H9 (cell line): Measurements from ENCODE around the gene PCED1A. TPM values are rescaled to one million over a fixed set of nuclear protein-coding genes. Genes with fewer than 3 reads are reported as not detected.
A peak's percentile ranks its signal among the peaks of the same experiment; 100 is the strongest.

Experiments
- DNase-seq: peaks from one replicate; pipeline ENCODE4 v3.0.0-alpha.2; 2017
- H2AFZ ChIP-seq: one replicate; pipeline ENCODE4 v1.6.1; 2013; ENCODE audit warnings: mild to moderate bottlenecking, low read length, control low read depth, moderate library complexity
- H2AK5ac ChIP-seq: 2 replicates; pipeline ENCODE4 v1.6.1; 2013; ENCODE audit warnings: low read length, control low read depth, mixed read lengths; ENCODE audit not compliant: insufficient read length
- H2BK120ac ChIP-seq: one replicate; pipeline ENCODE4 v1.6.1; 2013; ENCODE audit warnings: low read depth, mild to moderate bottlenecking, low read length, control low read depth, inconsistent platforms; ENCODE audit not compliant: poor library complexity, severe bottlenecking
- H2BK12ac ChIP-seq: 2 replicates; pipeline ENCODE4 v1.6.1; 2013; ENCODE audit warnings: low read length, control low read depth, mixed read lengths, low read depth; ENCODE audit not compliant: insufficient read length
- H2BK15ac ChIP-seq: 2 replicates; pipeline ENCODE4 v1.6.1; 2013; ENCODE audit warnings: low read depth, low read length, control low read depth
- H2BK20ac ChIP-seq: one replicate; pipeline ENCODE4 v1.6.1; 2013; ENCODE audit warnings: low read depth, mild to moderate bottlenecking, low read length, control low read depth, inconsistent platforms; ENCODE audit not compliant: poor library complexity, severe bottlenecking
- H2BK5ac ChIP-seq: 2 replicates; pipeline ENCODE4 v1.6.1; 2013; ENCODE audit warnings: low read length, control low read depth, mixed read lengths; ENCODE audit not compliant: insufficient read length
- H3K14ac ChIP-seq: 2 replicates; pipeline ENCODE4 v1.6.1; 2013; ENCODE audit warnings: low read length, control low read depth; ENCODE audit not compliant: insufficient read depth
- H3K18ac ChIP-seq: 2 replicates; pipeline ENCODE4 v1.6.1; 2013; ENCODE audit warnings: low read depth, mild to moderate bottlenecking, mixed read lengths, low read length, control low read depth; ENCODE audit not compliant: insufficient read length
- H3K23ac ChIP-seq: 2 replicates; pipeline ENCODE4 v1.6.1; 2013; ENCODE audit warnings: low read length, control low read depth, mixed read lengths, low read depth; ENCODE audit not compliant: insufficient read length
- H3K23me2 ChIP-seq: 2 replicates; pipeline ENCODE4 v1.6.1; 2013; ENCODE audit warnings: low read depth, mild to moderate bottlenecking, mixed read lengths, low read length, control low read depth; ENCODE audit not compliant: insufficient read length, poor library complexity, severe bottlenecking
- H3K27ac ChIP-seq: 2 replicates; pipeline ENCODE4 v1.5.1; 2013; ENCODE audit warnings: low read length, control low read depth, mixed read lengths, low read depth; ENCODE audit not compliant: insufficient read length
- H3K27me3 ChIP-seq: 2 replicates; pipeline ENCODE4 v1.6.1; 2013; ENCODE audit warnings: low read length, control low read depth, inconsistent platforms; ENCODE audit not compliant: insufficient read depth
- H3K4ac ChIP-seq: 2 replicates; pipeline ENCODE4 v1.6.1; 2013; ENCODE audit warnings: low read depth, mild to moderate bottlenecking, control low read depth, inconsistent platforms, low read length, moderate library complexity
- H3K4me1 ChIP-seq: 2 replicates; pipeline ENCODE4 v1.6.1; 2013; ENCODE audit warnings: low read length, control low read depth, inconsistent platforms; ENCODE audit not compliant: insufficient read depth
- H3K4me2 ChIP-seq: 2 replicates; pipeline ENCODE4 v1.6.1; 2013; ENCODE audit warnings: low read length, control low read depth, mixed read lengths; ENCODE audit not compliant: insufficient read length, insufficient read depth
- H3K56ac ChIP-seq: 2 replicates; pipeline ENCODE4 v1.6.1; 2013; ENCODE audit warnings: low read depth, mild to moderate bottlenecking, mixed read lengths, low read length, control low read depth; ENCODE audit not compliant: insufficient read length
- H3K79me1 ChIP-seq: 2 replicates; pipeline ENCODE4 v1.6.1; 2013; ENCODE audit warnings: low read depth, mild to moderate bottlenecking, moderate library complexity, low read length, control low read depth, inconsistent platforms; ENCODE audit not compliant: insufficient read depth, poor library complexity, severe bottlenecking
- H3K79me2 ChIP-seq: 2 replicates; pipeline ENCODE4 v1.6.1; 2013; ENCODE audit warnings: low read length, control low read depth, inconsistent platforms; ENCODE audit not compliant: insufficient read depth
- H3K9ac ChIP-seq: 2 replicates; pipeline ENCODE4 v1.6.1; 2013; ENCODE audit warnings: low read length, control low read depth, mixed read lengths; ENCODE audit not compliant: insufficient read length; ENCODE audit errors: extremely low read depth
- H3K9me3 ChIP-seq: one replicate; pipeline ENCODE4 v1.6.1; 2013; ENCODE audit warnings: low read depth, low read length, inconsistent platforms; ENCODE audit not compliant: control insufficient read depth
- H3T11ph ChIP-seq: one replicate; pipeline ENCODE4 v1.6.1; 2013; ENCODE audit warnings: mild to moderate bottlenecking, low read length, control low read depth, inconsistent platforms
- H4K20me1 ChIP-seq: one replicate; pipeline ENCODE4 v1.6.1; 2013; ENCODE audit not compliant: control insufficient read depth, insufficient read length, insufficient read depth
- H4K5ac ChIP-seq: 2 replicates; pipeline ENCODE4 v1.6.1; 2013; ENCODE audit warnings: low read depth, mild to moderate bottlenecking, mixed read lengths, low read length, control low read depth; ENCODE audit not compliant: insufficient read length
- H4K8ac ChIP-seq: replicated peaks from 2 replicates; pipeline ENCODE4 v1.6.1; 2013; ENCODE audit warnings: low read length, control low read depth, mixed read lengths, low read depth; ENCODE audit not compliant: insufficient read length
- H4K91ac ChIP-seq: 2 replicates; pipeline ENCODE4 v1.6.1; 2013; ENCODE audit warnings: low read depth, mild to moderate bottlenecking, moderate library complexity, mixed read lengths, low read length, control low read depth; ENCODE audit not compliant: insufficient read length
- H3K27ac Mint-ChIP-seq, 3 experiments: 2 replicates in 2 of 3; 3 replicates in 1 of 3; pipeline ENCODE4 v1.8.0; 2020 to 2021; ENCODE audit warnings: mixed read lengths in 3 of 3, mild to moderate bottlenecking in 1 of 3, moderate library complexity in 1 of 3
- H3K27me3 Mint-ChIP-seq: 2 replicates; pipeline ENCODE4 v1.8.0; 2021; ENCODE audit warnings: low read depth, mild to moderate bottlenecking, moderate library complexity, mixed read lengths
- H3K36me3 Mint-ChIP-seq, 3 experiments: 2 replicates in 2 of 3; 3 replicates in 1 of 3; pipeline ENCODE4 v1.8.0; 2020 to 2021; ENCODE audit warnings: low read depth in 3 of 3, mixed read lengths in 3 of 3; ENCODE audit not compliant: insufficient read depth in 1 of 3
- H3K4me1 Mint-ChIP-seq, 2 experiments: 2 replicates each; pipeline ENCODE4 v1.8.0; 2020; ENCODE audit warnings: mixed read lengths in 2 of 2
- H3K4me3 Mint-ChIP-seq, 2 experiments: 2 replicates in 1 of 2; 3 replicates in 1 of 2; pipeline ENCODE4 v1.8.0; 2020 to 2021; ENCODE audit warnings: mild to moderate bottlenecking in 2 of 2, mixed read lengths in 2 of 2, moderate library complexity in 1 of 2
- H3K9me3 Mint-ChIP-seq, 2 experiments: 2 replicates in 1 of 2; 3 replicates in 1 of 2; pipeline ENCODE4 v1.8.0; 2020; ENCODE audit warnings: mild to moderate bottlenecking in 2 of 2, mixed read lengths in 2 of 2, moderate library complexity in 1 of 2
- CTCF ChIP-seq: fragments of 200-600 bp; sonication (generic); conservative IDR thresholded peaks from 3 replicates; pipeline ENCODE4 v1.8.0; 2021; ENCODE audit warnings: antibody characterized with exemption, mild to moderate bottlenecking
- WGBS: extraction: QIAGEN DNeasy Blood & Tissue Kit; methylation state at CpG from one replicate; pipeline ENCODE4 v1.1.7; 2013; ENCODE audit warnings: missing lambda C conversion rate, low lambda C conversion rate, mixed read lengths; ENCODE audit not compliant: insufficient read length; ENCODE audit errors: extremely low coverage; 5-methylcytosine and 5-hydroxymethylcytosine counted together
- total RNA-seq: library from RNA; stranded (reverse); gene quantifications from 2 replicates; pipeline ENCODE4 v1.2.1, GENCODE V29; 2021

The PCED1A gene
- total RNA-seq, 1 experiment from 2014 or later, result 30.8 TPM

GRCh38 chr20:2859330-2860121 lies 19.1 kb upstream of the PCED1A start:
- H4K20me1 ChIP-seq, result no peaks in the 10 kb centered on the region
- H3K79me1 ChIP-seq, result no peaks in the 10 kb centered on the region
- no peak overlapping the region for H2BK120ac ChIP-seq
- no peaks in the 10 kb centered on the region for H3K9me3 ChIP-seq
- no peak for TF ChIP-seq CTCF
- no peak overlapping the region for H2AK5ac ChIP-seq
- no peak overlapping the region for H3K14ac ChIP-seq
- H3K4me1 ChIP-seq, result no peaks in the 10 kb centered on the region
- H2BK5ac ChIP-seq, result no peak overlapping the region
- H4K91ac ChIP-seq, result no peak overlapping the region
- Mint-ChIP-seq H3K9me3 (no peaks in the 10 kb centered on the region), H3K27me3 (no peaks in the 10 kb centered on the region), H3K36me3 (peaks cover 0 to 12% (median 2%) of the 10 kb centered on the region in 3 experiments; a peak in 3 of 7 replicates), H3K4me1 (no peaks in the 10 kb centered on the region), H3K4me3 (no peak overlapping the region), H3K27ac (peak overlapping the region in 2 of 3 experiments; percentile 68 to 91; a peak in 1 of 7 replicates)
- no peaks in the 10 kb centered on the region for H3K23me2 ChIP-seq
- no CpG with 5 or more reads among the region's 4 CpGs for WGBS
- H2AFZ ChIP-seq, result no peak overlapping the region
- no peak overlapping the region for H3K4me2 ChIP-seq
- H3T11ph ChIP-seq, result no peak overlapping the region
- H3K27ac ChIP-seq, result no peak overlapping the region
- no peak overlapping the region for H2BK20ac ChIP-seq
- H4K8ac ChIP-seq, result peak overlapping the region; percentile 74
- no peaks in the 10 kb centered on the region for H3K79me2 ChIP-seq
- no peak overlapping the region for H3K18ac ChIP-seq
- no peak overlapping the region for H2BK15ac ChIP-seq
- no peak overlapping the region for H3K4ac ChIP-seq
- no peak overlapping the region for H2BK12ac ChIP-seq
- H3K23ac ChIP-seq, result no peak overlapping the region
- no peak overlapping the region for H4K5ac ChIP-seq
- no peak overlapping the region for H3K9ac ChIP-seq
- no peaks in the 10 kb centered on the region for H3K27me3 ChIP-seq
- no peak for DNase-seq
- H3K56ac ChIP-seq, result no peak overlapping the region
